HCT116 (cell line): Measurements from ENCODE around the gene MALSU1.

Experiments used
- CEBPB ChIP-seq: IDR thresholded peaks from 2 replicates; pipeline ENCODE4 v1.6.1; 2012; ENCODE audit warnings: low read depth
- EGR1 ChIP-seq: IDR thresholded peaks from 2 replicates; pipeline ENCODE4 v1.6.1; 2012; ENCODE audit warnings: low read depth
- EZH2 ChIP-seq: fragments of 200-600 bp; sonication (generic); IDR thresholded peaks from 2 replicates; pipeline ENCODE4 v1.6.1; 2017; ENCODE audit warnings: antibody characterized with exemption, mixed run types
- POLR2A ChIP-seq: IDR thresholded peaks from 2 replicates; pipeline ENCODE4 v1.7.0; 2011; ENCODE audit warnings: borderline replicate concordance; ENCODE audit not compliant: insufficient read depth, insufficient read length; ENCODE audit errors: extremely low read depth
- POLR2AphosphoS5 ChIP-seq: IDR thresholded peaks from 2 replicates; pipeline ENCODE4 v1.6.1; 2011; ENCODE audit warnings: mild to moderate bottlenecking, low read depth, low read length, moderate library complexity
- RAD21 ChIP-seq: IDR thresholded peaks from 2 replicates; pipeline ENCODE4 v1.6.1; 2012; ENCODE audit warnings: low read depth, mild to moderate bottlenecking
- SIN3A ChIP-seq: IDR thresholded peaks from 2 replicates; pipeline ENCODE4 v1.6.1; 2012; ENCODE audit warnings: low read depth
- SRF ChIP-seq: IDR thresholded peaks from 2 replicates; pipeline ENCODE4 v1.6.1; 2012; ENCODE audit warnings: low read depth
- TCF7L2 ChIP-seq: IDR thresholded peaks from 2 replicates; pipeline ENCODE4 v1.7.0; 2011; ENCODE audit warnings: borderline replicate concordance, inconsistent platforms; ENCODE audit not compliant: insufficient read depth, insufficient read length; ENCODE audit errors: extremely low read depth
- ZNF274 ChIP-seq: fragments of 200-500 bp; sonication (Bioruptor generic); IDR thresholded peaks from 2 replicates; pipeline ENCODE4 v1.6.1; 2014; ENCODE audit warnings: mild to moderate bottlenecking, low read depth, low read length, inconsistent platforms
- TF ChIP-seq, protein P1 (sequence below), 3 experiments: fragments of 200-600 bp in 1 of 3; sonication (generic) in 1 of 3; IDR thresholded peaks in 2 of 3; conservative IDR thresholded peaks in 1 of 3; 2 replicates each; pipeline ENCODE4 v1.5.1; 2012 to 2017; ENCODE audit warnings: low read depth in 2 of 3, low read length in 2 of 3, antibody characterized with exemption in 1 of 3, borderline replicate concordance in 1 of 3, control low read depth in 1 of 3, mild to moderate bottlenecking in 1 of 3, mixed read lengths in 1 of 3, mixed run types in 1 of 3, moderate library complexity in 1 of 3; ENCODE audit not compliant: insufficient read depth in 1 of 3
- TF ChIP-seq, protein P2 (sequence below): IDR thresholded peaks from 2 replicates; pipeline ENCODE4 v1.6.1; 2012; ENCODE audit warnings: low read depth

DNA sequence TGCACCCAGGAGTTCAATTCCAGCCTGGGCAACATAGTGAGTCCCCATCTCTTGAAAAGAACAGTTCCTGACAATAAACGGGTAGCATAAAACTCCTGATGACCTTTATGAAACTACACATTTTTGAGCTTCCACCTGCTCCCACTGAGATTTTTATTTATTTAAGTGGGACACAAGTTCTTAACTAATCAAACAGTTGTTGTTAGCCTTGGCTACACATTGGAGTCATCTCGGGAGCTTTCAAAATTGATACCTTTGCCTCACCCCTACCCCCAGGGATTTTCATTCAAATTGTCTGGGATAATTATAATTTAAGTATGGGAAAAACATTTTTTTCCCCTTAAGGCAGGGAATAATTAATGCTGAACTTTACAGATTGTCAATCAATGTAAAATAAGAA is 39.3 kb downstream of the MALSU1 start:
- TF ChIP-seq SIN3A (no peak), EZH2 (no peak), EGR1 (no peak), POLR2A (no peak), ZNF274 (no peak), TCF7L2 (no peak), RAD21 (no peak), SRF (no peak), POLR2AphosphoS5 (no peak), CEBPB (no peak)
- TF ChIP-seq, protein P1, sequence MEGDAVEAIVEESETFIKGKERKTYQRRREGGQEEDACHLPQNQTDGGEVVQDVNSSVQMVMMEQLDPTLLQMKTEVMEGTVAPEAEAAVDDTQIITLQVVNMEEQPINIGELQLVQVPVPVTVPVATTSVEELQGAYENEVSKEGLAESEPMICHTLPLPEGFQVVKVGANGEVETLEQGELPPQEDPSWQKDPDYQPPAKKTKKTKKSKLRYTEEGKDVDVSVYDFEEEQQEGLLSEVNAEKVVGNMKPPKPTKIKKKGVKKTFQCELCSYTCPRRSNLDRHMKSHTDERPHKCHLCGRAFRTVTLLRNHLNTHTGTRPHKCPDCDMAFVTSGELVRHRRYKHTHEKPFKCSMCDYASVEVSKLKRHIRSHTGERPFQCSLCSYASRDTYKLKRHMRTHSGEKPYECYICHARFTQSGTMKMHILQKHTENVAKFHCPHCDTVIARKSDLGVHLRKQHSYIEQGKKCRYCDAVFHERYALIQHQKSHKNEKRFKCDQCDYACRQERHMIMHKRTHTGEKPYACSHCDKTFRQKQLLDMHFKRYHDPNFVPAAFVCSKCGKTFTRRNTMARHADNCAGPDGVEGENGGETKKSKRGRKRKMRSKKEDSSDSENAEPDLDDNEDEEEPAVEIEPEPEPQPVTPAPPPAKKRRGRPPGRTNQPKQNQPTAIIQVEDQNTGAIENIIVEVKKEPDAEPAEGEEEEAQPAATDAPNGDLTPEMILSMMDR (IDR thresholded peaks at IDR 0.05 in 2 of 3, conservative IDR thresholded peaks at IDR 0.05 in 1 of 3; ENCODE audit: borderline replicate concordance in 1 of 3, insufficient read depth in 1 of 3, low read depth in 2 of 3, low read length in 2 of 3): no peak
- TF ChIP-seq, protein P2, sequence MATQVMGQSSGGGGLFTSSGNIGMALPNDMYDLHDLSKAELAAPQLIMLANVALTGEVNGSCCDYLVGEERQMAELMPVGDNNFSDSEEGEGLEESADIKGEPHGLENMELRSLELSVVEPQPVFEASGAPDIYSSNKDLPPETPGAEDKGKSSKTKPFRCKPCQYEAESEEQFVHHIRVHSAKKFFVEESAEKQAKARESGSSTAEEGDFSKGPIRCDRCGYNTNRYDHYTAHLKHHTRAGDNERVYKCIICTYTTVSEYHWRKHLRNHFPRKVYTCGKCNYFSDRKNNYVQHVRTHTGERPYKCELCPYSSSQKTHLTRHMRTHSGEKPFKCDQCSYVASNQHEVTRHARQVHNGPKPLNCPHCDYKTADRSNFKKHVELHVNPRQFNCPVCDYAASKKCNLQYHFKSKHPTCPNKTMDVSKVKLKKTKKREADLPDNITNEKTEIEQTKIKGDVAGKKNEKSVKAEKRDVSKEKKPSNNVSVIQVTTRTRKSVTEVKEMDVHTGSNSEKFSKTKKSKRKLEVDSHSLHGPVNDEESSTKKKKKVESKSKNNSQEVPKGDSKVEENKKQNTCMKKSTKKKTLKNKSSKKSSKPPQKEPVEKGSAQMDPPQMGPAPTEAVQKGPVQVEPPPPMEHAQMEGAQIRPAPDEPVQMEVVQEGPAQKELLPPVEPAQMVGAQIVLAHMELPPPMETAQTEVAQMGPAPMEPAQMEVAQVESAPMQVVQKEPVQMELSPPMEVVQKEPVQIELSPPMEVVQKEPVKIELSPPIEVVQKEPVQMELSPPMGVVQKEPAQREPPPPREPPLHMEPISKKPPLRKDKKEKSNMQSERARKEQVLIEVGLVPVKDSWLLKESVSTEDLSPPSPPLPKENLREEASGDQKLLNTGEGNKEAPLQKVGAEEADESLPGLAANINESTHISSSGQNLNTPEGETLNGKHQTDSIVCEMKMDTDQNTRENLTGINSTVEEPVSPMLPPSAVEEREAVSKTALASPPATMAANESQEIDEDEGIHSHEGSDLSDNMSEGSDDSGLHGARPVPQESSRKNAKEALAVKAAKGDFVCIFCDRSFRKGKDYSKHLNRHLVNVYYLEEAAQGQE: no peak
